ENCODE data around the gene ZBTB33. TPM values are rescaled to one million over a fixed set of nuclear protein-coding genes. Genes with fewer than 3 reads are reported as not detected.
A peak's percentile ranks its signal among the peaks of the same experiment; 100 is the strongest.

Gene ZBTB33
- polyA plus RNA-seq (2012; ENCODE audit: insufficient read length, low read depth) = 4.7 TPM

- no peak for TF ChIP-seq TAF1 (IDR thresholded peaks at IDR 0.05; ENCODE audit: borderline replicate concordance, insufficient read depth, low read length)
- TF ChIP-seq POLR2AphosphoS5 (IDR thresholded peaks at IDR 0.05; ENCODE audit: low read depth, low read length) = peak; percentile 31; the same call in 1 of the 2 replicates
- peak; percentile 69 for TF ChIP-seq FOXP2 (optimal IDR thresholded peaks at IDR 0.05; ENCODE audit: borderline replicate concordance, extremely low read depth, extremely low read length, insufficient read depth)
- no peak for TF ChIP-seq REST (IDR thresholded peaks at IDR 0.05; ENCODE audit: insufficient read depth in 1 of 2, low read depth in 2 of 2, low read length in 2 of 2)
- TF ChIP-seq SIN3A (IDR thresholded peaks at IDR 0.05; ENCODE audit: borderline replicate concordance, insufficient read depth, low read length) = no peak
These were observed at the start of gene ZBTB33 for GRCh38 chrX:120250522-120251271. Gene ZBTB33 (plus strand): TSS chrX:120250812. CDS start chrX:120253416, 2,604 bp downstream.

- TF ChIP-seq SIN3A (IDR thresholded peaks at IDR 0.05; ENCODE audit: borderline replicate concordance, insufficient read depth, low read length) (no peak), TAF1 (IDR thresholded peaks at IDR 0.05; ENCODE audit: borderline replicate concordance, insufficient read depth, low read length) (no peak), POLR2AphosphoS5 (IDR thresholded peaks at IDR 0.05; ENCODE audit: low read depth, low read length) (no peak), REST (IDR thresholded peaks at IDR 0.05; ENCODE audit: insufficient read depth in 1 of 2, low read depth in 2 of 2, low read length in 2 of 2) (no peak), FOXP2 (optimal IDR thresholded peaks at IDR 0.05; ENCODE audit: borderline replicate concordance, extremely low read depth, extremely low read length, insufficient read depth) (no peak)
These were observed 49.8 kb upstream of the ZBTB33 start for GRCh38 chrX:120200851-120201250.

GRCh38 chrX:120205816-120206753, 44.5 kb upstream of the ZBTB33 start:
- TF ChIP-seq POLR2AphosphoS5 (IDR thresholded peaks at IDR 0.05; ENCODE audit: low read depth, low read length) (no peak), SIN3A (IDR thresholded peaks at IDR 0.05; ENCODE audit: borderline replicate concordance, insufficient read depth, low read length) (no peak), REST (IDR thresholded peaks at IDR 0.05; ENCODE audit: insufficient read depth in 1 of 2, low read depth in 2 of 2, low read length in 2 of 2) (no peak)

GRCh38 chrX:120207009-120207605, 43.5 kb upstream of the ZBTB33 start:
- TF ChIP-seq FOXP2 (optimal IDR thresholded peaks at IDR 0.05; ENCODE audit: borderline replicate concordance, extremely low read depth, extremely low read length, insufficient read depth) (no peak), TAF1 (IDR thresholded peaks at IDR 0.05; ENCODE audit: borderline replicate concordance, insufficient read depth, low read length) (no peak), POLR2AphosphoS5 (IDR thresholded peaks at IDR 0.05; ENCODE audit: low read depth, low read length) (no peak), SIN3A (IDR thresholded peaks at IDR 0.05; ENCODE audit: borderline replicate concordance, insufficient read depth, low read length) (no peak), REST (IDR thresholded peaks at IDR 0.05; ENCODE audit: insufficient read depth in 1 of 2, low read depth in 2 of 2, low read length in 2 of 2) (no peak)
